Kidney (tissue), 14 donors: ENCODE measurements around the gene UNC5A. TPM values are rescaled to one million over a fixed set of nuclear protein-coding genes. Genes with fewer than 3 reads are reported as not detected.
A peak's percentile ranks its signal among the peaks of the same experiment; 100 is the strongest.

Experiments used
- DNase-seq, 5 donors: peaks; one replicate each; pipeline ENCODE4 v3.0.0-alpha.2; 2013 to 2020
- FAIRE-seq: peaks from 2 replicates; lab custom pipeline; 2012; peaks lifted over from hg19 to GRCh38; lab: Jason Lieb, UNC
- H3K27ac ChIP-seq, 2 donors: one replicate each; pipeline ENCODE4 v1.7.0; 2013; ENCODE audit warnings: low read depth in 2 of 2, low read length in 2 of 2, inconsistent platforms in 1 of 2
- H3K27me3 ChIP-seq: one replicate; pipeline ENCODE4 v1.7.1; 2013; ENCODE audit warnings: low read length, inconsistent platforms; ENCODE audit not compliant: control insufficient read depth, insufficient read depth
- H3K36me3 ChIP-seq, 3 donors: one replicate each; pipeline versions ENCODE4 v1.7.0 to v1.7.1; 2013; ENCODE audit warnings: low read length in 3 of 3, control low read depth in 1 of 3, inconsistent platforms in 1 of 3; ENCODE audit not compliant: insufficient read depth in 3 of 3, control insufficient read depth in 2 of 3
- H3K4me1 ChIP-seq, 3 donors: one replicate each; pipeline versions ENCODE4 v1.7.0 to v1.7.1; 2013; ENCODE audit warnings: low read length in 3 of 3, inconsistent platforms in 1 of 3, low read depth in 1 of 3; ENCODE audit not compliant: control insufficient read depth in 2 of 3, insufficient read depth in 2 of 3
- H3K4me3 ChIP-seq, 3 donors: one replicate each; pipeline versions ENCODE4 v1.7.0 to v1.8.1; 2013; ENCODE audit warnings: low read length in 3 of 3, control low read depth in 1 of 3, inconsistent platforms in 1 of 3
- H3K9ac ChIP-seq, 3 donors: one replicate each; pipeline versions ENCODE4 v1.7.0 to v1.7.1; 2013; ENCODE audit warnings: low read length in 3 of 3, control low read depth in 1 of 3, inconsistent platforms in 1 of 3
- H3K9me3 ChIP-seq, 3 donors: one replicate each; pipeline versions ENCODE4 v1.7.0 to v1.7.1; 2013; ENCODE audit warnings: low read length in 3 of 3, control low read depth in 1 of 3, inconsistent platforms in 1 of 3; ENCODE audit not compliant: control insufficient read depth in 2 of 3, insufficient read depth in 1 of 3
- CTCF ChIP-seq: IDR thresholded peaks from 3 replicates; pipeline ENCODE4 v1.5.1; 2012; ENCODE audit warnings: mild to moderate bottlenecking, moderate library complexity, borderline replicate concordance; ENCODE audit not compliant: insufficient read depth; ENCODE audit errors: extremely low read depth
- intact Hi-C: fragments of 100-400 bp; cut with DNase I; formaldehyde crosslinking; loops from one replicate; pipeline ENCODE4 v1.11.1; 2022
- polyA plus RNA-seq: library from polyadenylated mRNA; stranded (reverse); fragments of 350-450 nt; fragmentation: Illumina TruSeq; extraction: RNeasy Lipid Tissue Mini Kit (QIAGEN cat#74804); gene quantifications from one replicate; pipeline ENCODE4 v1.2.3, GENCODE V29; 2014; ENCODE audit warnings: low read depth, low replicate concordance; ENCODE audit not compliant: insufficient read depth
- total RNA-seq: library from RNA; stranded (reverse); fragmentation: NEBNext Ultra II Directional; extraction: Animal tissue kit (Norgen Biotek cat#: 25700); gene quantifications from one replicate; pipeline ENCODE4 v1.2.1, GENCODE V29; 2021
- donor health status: control.
- donor health status: control.
- donor health status: control.
- donor health status: control.
- donor health status: control.
- donor health status: DM: yes; HTN: yes; CAD: no.
- donor health status: Normal renal cell carcinoma (clear cell type).

The UNC5A gene
- total and polyA plus RNA-seq, 2 donors from 2014 or later, result 1.5 TPM; not detected in 1

- intact Hi-C loops, result no loop called here
- peak; percentile 50 to 80 (median 58) for DNase-seq
- no peak for FAIRE-seq
These were observed 34.5 kb downstream of the UNC5A start for GRCh38 chr5:176844706-176845391.

GRCh38 chr5:176845392-176845713 is 35.0 kb downstream of the UNC5A start:
- no peak for DNase-seq
- no peak overlapping the region for H3K9ac ChIP-seq
- H3K27me3 ChIP-seq, result no peaks in the 10 kb centered on the region
- no peak overlapping the region for H3K4me3 ChIP-seq
- no peaks in the 10 kb centered on the region for H3K36me3 ChIP-seq
- intact Hi-C loops, result no loop called here
- no peak for FAIRE-seq
- H3K27ac ChIP-seq, result no peak overlapping the region
- H3K9me3 ChIP-seq, result no peaks in the 10 kb centered on the region
- no peaks in the 10 kb centered on the region for H3K4me1 ChIP-seq
- no peak for TF ChIP-seq CTCF

More at GRCh38 chr5:176844706-176845391, 34.5 kb downstream of the UNC5A start:
- no peak overlapping the region for H3K27ac ChIP-seq
- no peaks in the 10 kb centered on the region for H3K4me1 ChIP-seq
- no peaks in the 10 kb centered on the region for H3K9me3 ChIP-seq
- no peak overlapping the region for H3K9ac ChIP-seq
- no peak for TF ChIP-seq CTCF
- no peaks in the 10 kb centered on the region for H3K27me3 ChIP-seq
- no peaks in the 10 kb centered on the region for H3K36me3 ChIP-seq
- H3K4me3 ChIP-seq, result no peak overlapping the region

- Histone ChIP-seq H3K9me3 (no peaks in the 10 kb centered on the region), H3K36me3 (no peaks in the 10 kb centered on the region), H3K27ac (no peak overlapping the region), H3K4me3 (no peak overlapping the region), H3K4me1 (no peaks in the 10 kb centered on the region), H3K27me3 (no peaks in the 10 kb centered on the region), H3K9ac (no peak overlapping the region)
- no peak for TF ChIP-seq CTCF
- FAIRE-seq (no peak), DNase-seq (peak in 2 of 5 donors; percentile 32 to 66)
- intact Hi-C loops, result no loop called here
These were observed 36.2 kb downstream of the UNC5A start for GRCh38 chr5:176846335-176847140.
